Lower leg skin (tissue), 3 donors: ENCODE measurements around the gene TRIM5.

ENCODE experiments used
- POLR2A ChIP-seq, 2 donors: fragments of 450-650 bp; IDR thresholded peaks; one replicate each; pipeline ENCODE4 v1.6.1; 2016 to 2017; ENCODE audit warnings: antibody characterized with exemption in 2 of 2, mild to moderate bottlenecking in 1 of 2, moderate library complexity in 1 of 2
- TF ChIP-seq, protein P1 (sequence below), 3 donors: fragments of 450-650 bp; IDR thresholded peaks; one replicate each; pipeline ENCODE4 v1.5.1; 2016; ENCODE audit warnings: antibody characterized with exemption in 3 of 3, mild to moderate bottlenecking in 3 of 3, moderate library complexity in 2 of 3

GRCh38 chr11:5665746-5666401 is 19.0 kb downstream of the TRIM5 start:
- TF ChIP-seq, protein P1, sequence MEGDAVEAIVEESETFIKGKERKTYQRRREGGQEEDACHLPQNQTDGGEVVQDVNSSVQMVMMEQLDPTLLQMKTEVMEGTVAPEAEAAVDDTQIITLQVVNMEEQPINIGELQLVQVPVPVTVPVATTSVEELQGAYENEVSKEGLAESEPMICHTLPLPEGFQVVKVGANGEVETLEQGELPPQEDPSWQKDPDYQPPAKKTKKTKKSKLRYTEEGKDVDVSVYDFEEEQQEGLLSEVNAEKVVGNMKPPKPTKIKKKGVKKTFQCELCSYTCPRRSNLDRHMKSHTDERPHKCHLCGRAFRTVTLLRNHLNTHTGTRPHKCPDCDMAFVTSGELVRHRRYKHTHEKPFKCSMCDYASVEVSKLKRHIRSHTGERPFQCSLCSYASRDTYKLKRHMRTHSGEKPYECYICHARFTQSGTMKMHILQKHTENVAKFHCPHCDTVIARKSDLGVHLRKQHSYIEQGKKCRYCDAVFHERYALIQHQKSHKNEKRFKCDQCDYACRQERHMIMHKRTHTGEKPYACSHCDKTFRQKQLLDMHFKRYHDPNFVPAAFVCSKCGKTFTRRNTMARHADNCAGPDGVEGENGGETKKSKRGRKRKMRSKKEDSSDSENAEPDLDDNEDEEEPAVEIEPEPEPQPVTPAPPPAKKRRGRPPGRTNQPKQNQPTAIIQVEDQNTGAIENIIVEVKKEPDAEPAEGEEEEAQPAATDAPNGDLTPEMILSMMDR (IDR thresholded peaks at IDR 0.05): no peak
- no peak for TF ChIP-seq POLR2A (IDR thresholded peaks at IDR 0.05)
